Coronary artery (tissue), 2 donors: ENCODE results near the gene GALNT14.

ENCODE experiments used
- DNase-seq: peaks from one replicate; pipeline ENCODE4 v3.0.0-alpha.2; 2017; ENCODE audit warnings: low spot score
- H3K27ac ChIP-seq, 2 donors: fragments of 200-600 bp; sonication (generic); one replicate each; pipeline ENCODE4 v1.5.1; 2016 to 2019
- H3K4me3 ChIP-seq: fragments of 200-600 bp; sonication (generic); 2 replicates; pipeline ENCODE4 v1.5.1; 2016; ENCODE audit warnings: mild to moderate bottlenecking, moderate library complexity
- CTCF ChIP-seq: fragments of 200-600 bp; sonication (generic); IDR thresholded peaks from one replicate; pipeline ENCODE4 v1.5.1; 2019; ENCODE audit warnings: antibody characterized with exemption

The GALNT14 gene

GRCh38 chr2:31108561-31109286 lies 29.5 kb downstream of the GALNT14 start:
- no peak overlapping the region for H3K4me3 ChIP-seq
- H3K27ac ChIP-seq = no peak overlapping the region
- no peak for DNase-seq
- TF ChIP-seq CTCF = no peak

GRCh38 chr2:31107591-31108300 lies 30.5 kb downstream of the GALNT14 start:
- no peak overlapping the region for H3K4me3 ChIP-seq
- TF ChIP-seq CTCF = no peak
- H3K27ac ChIP-seq = no peak overlapping the region
- DNase-seq = no peak

- Histone ChIP-seq H3K4me3 (no peak overlapping the region), H3K27ac (no peak overlapping the region)
- DNase-seq = no peak
- TF ChIP-seq CTCF = no peak
These were observed 36.5 kb downstream of the GALNT14 start for GRCh38 chr2:31101701-31102100.

- H3K4me3 ChIP-seq = no peak overlapping the region
- H3K27ac ChIP-seq = no peak overlapping the region
- TF ChIP-seq CTCF = no peak
- DNase-seq = no peak
These were observed 40.2 kb downstream of the GALNT14 start for GRCh38 chr2:31097962-31098613.

GRCh38 chr2:31090188-31090587 lies 48.1 kb downstream of the GALNT14 start:
- Histone ChIP-seq H3K4me3 (no peak overlapping the region), H3K27ac (no peak overlapping the region)
- DNase-seq = no peak
- no peak for TF ChIP-seq CTCF

GRCh38 chr2:31089645-31090044 lies 48.6 kb downstream of the GALNT14 start:
- no peak overlapping the region for H3K4me3 ChIP-seq
- H3K27ac ChIP-seq = no peak overlapping the region
- no peak for DNase-seq
- TF ChIP-seq CTCF = no peak
